Tibial nerve (tissue), 3 donors: Measurements from ENCODE around the gene GMPS.

Experiments
- CTCF ChIP-seq, 5 experiments: fragments of 200-600 bp in 3 of 5; fragments of 450-650 bp in 2 of 5; sonication (generic) in 3 of 5; IDR thresholded peaks; one replicate each; pipeline ENCODE4 v1.5.1; 2016 to 2019; ENCODE audit warnings: antibody characterized with exemption in 5 of 5, mild to moderate bottlenecking in 3 of 5, moderate library complexity in 2 of 5
- POLR2A ChIP-seq, 2 donors: fragments of 450-650 bp; IDR thresholded peaks; one replicate each; pipeline ENCODE4 v1.6.1; 2017; ENCODE audit warnings: antibody characterized with exemption in 2 of 2, mild to moderate bottlenecking in 2 of 2, moderate library complexity in 2 of 2

DNA sequence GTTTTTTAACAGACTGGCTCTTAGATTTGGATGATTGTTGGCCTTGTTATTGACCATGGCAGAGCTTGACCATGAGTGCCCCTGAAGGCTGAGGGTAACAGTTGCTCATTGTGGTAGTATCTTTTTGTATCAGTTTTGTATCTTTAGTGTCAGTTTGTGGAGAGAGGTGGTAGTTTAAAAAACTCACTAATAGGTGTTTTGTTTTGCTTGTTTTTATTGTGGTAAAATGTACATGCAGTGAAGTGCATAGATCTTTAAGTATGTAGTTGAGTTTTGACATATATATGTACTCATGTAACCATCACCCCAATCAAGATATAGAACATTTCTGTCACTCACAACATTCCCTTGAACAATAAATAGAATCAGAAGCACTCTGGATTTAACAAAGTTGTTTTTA, 9.8 kb downstream of the GMPS start:
- TF ChIP-seq CTCF (IDR thresholded peaks at IDR 0.05) (no peak), POLR2A (IDR thresholded peaks at IDR 0.05) (no peak)
